Measurements from ENCODE around the gene ELFN1.

GRCh38 chr7:1735806-1736483, 65.9 kb downstream of the ELFN1 start:
- TF ChIP-seq RAD21 (IDR thresholded peaks at IDR 0.05; ENCODE audit: low read length): no peak
- TF ChIP-seq CTCF (IDR thresholded peaks at IDR 0.05): no peak
- no peak for TF ChIP-seq JUND (IDR thresholded peaks at IDR 0.05)
- TF ChIP-seq PBX3 (IDR thresholded peaks at IDR 0.05): no peak
- no peak for TF ChIP-seq MAX (IDR thresholded peaks at IDR 0.05; ENCODE audit: low read depth)
- no peak for TF ChIP-seq REST (IDR thresholded peaks at IDR 0.05; ENCODE audit: low read depth, low read length)
- TF ChIP-seq TAF1 (IDR thresholded peaks at IDR 0.05; ENCODE audit: borderline replicate concordance, low read depth, low read length): no peak
- no peak for TF ChIP-seq FOXJ3 (CRISPR knock-in tag; IDR thresholded peaks at IDR 0.05)
- no peak for TF ChIP-seq NFIC (IDR thresholded peaks at IDR 0.05; ENCODE audit: borderline replicate concordance)
- no peak for TF ChIP-seq SIN3A (IDR thresholded peaks at IDR 0.05; ENCODE audit: borderline replicate concordance, low read depth, low read length)
- TF ChIP-seq RCOR1 (IDR thresholded peaks at IDR 0.05; ENCODE audit: low read length): no peak
- TF ChIP-seq TCF12 (IDR thresholded peaks at IDR 0.05): no peak
- TF ChIP-seq USF1 (IDR thresholded peaks at IDR 0.05; ENCODE audit: borderline replicate concordance, low read depth): no peak
